Stimulated activated CD4-positive, alpha-beta T cell treated with anti-CD3 and anti-CD28 coated beads, Interleukin-4, amount 100 ng/mL, for 1 hour (primary cell): ENCODE data around the gene CCDC169.
"Not testable (repeated sequence)": the region's sequence is repeated elsewhere in the genome, so short reads cannot be mapped to it uniquely, and the experiment has no call there.

ENCODE experiments used
- DNase-seq: peaks from one replicate; pipeline ENCODE4 v3.0.0-alpha.2; 2020

CCDC169 gene

GRCh38 chr13:36313047-36313969 lies 15.7 kb upstream of the CCDC169 start:
- no peak for DNase-seq

- DNase-seq = no peak
These were observed 12.9 kb upstream of the CCDC169 start for GRCh38 chr13:36310417-36311108.

DNA sequence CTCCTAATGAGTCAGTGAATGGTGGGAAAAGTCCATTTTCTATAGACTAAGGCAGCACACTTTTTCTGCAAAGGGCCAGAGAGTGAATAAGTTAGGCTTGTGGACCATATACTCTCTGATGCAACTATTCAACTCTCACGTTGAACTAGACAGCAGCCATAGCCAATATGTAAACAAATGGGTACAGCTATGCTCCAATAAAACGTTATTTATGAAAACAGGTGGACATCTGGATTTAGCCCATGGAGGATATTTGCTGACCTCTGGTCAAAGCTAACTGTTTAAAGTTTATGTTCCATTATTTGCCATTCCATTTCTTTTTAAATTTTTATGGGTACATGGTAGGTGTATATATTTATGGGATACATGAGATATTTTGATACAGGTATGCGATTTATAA lies 4.7 kb upstream of the CCDC169 start:
- DNase-seq = no peak

DNA sequence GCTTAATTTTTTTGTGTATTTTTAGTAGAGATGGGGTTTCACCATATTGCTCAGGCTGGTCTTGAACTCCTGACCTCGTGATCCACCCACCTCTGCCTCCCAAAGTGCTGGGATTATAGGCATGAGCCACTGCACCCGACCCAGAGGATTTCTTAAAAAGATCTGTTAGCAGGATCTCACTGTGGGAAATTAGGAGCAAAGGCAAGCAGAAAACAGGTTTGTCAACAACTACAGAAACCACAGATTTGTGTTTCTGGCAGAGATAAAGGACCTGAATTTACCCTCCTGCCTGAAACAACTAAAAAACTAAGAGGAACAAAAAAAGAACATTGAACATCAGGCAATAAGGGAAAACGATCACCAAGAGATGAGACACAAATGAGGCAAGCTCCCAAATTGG lies 1.9 kb upstream of the CCDC169 start:
- not testable (repeated sequence) for DNase-seq

DNA sequence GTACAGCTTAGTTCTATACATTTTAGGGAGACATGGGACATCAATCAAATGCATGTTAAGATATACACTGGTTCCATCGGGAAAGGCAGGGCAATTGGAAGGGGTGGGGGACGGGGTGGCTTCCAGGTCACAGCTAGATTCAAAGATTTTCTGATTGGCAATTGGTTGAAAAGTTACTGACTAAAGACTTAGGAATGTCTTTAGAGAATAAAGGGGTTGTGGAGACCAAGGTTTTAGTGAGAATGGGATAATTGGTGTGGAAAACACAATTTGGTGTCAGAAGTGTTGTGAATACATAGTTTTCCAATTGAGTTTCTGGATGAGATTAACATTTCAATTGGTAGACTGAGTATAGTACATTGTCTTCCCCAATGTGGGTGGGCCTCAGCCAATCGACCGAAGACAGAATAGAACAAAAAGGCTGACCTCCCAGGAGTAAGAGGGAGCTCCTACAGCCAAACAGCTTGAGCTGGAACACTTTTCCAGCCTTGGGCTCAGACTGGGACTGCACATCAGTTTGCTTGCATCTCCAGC lies 988 bp upstream of the CCDC169 start:
- no peak for DNase-seq

DNA sequence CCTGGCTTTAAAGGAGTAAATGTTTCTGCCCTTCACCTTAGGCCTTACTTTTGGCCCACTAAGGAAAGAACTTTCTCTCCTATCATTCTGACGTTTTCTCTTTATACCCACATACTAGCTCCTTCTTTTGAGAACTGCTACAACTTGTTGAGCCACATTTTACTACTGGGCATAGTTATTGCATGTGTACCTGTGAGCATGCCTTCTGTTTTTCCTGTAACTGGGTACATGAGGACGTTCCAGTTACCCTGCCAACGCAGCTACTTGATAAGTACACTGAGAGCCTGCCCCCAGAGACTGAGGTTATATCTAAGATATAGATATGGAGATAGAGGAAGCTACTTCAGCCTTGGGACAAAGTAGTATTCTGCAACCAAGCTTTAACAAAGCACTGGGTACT lies 3.5 kb downstream of the CCDC169 start:
- DNase-seq = no peak

GRCh38 chr13:36293497-36293896 lies 4.1 kb downstream of the CCDC169 start:
- no peak for DNase-seq

- no peak for DNase-seq
These were observed 8.7 kb downstream of the CCDC169 start for GRCh38 chr13:36288794-36289391.

- DNase-seq = no peak
These were observed 11.6 kb downstream of the CCDC169 start for GRCh38 chr13:36286006-36286405.

DNA sequence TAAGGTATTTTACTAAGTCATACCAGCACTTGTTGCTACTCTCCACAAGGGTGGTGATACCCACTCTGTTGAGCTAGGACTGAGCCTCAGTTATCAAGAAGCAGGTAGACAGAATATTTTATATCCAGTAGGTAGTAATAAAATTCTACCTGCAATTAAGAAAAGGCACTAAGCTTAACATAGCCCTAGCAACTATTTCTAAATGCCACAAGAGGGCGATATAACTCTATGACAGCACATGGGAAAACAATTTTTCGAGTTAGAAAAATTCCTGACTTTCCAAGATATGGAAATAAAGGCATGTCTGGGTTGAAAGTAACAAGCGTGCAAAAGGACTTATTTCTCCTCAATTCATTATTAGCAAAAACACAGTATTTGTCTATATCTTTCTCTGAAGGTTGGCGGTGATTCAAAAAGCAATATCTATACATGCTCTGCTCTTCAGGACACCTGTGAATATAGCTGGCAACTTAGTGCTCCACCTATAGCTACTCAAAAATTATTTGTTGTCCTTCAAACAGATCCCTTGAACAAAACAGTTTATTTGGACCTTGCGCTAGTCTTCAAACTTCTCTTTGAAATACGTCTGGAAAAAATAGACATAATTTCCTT lies 14.7 kb downstream of the CCDC169 start:
- DNase-seq = no peak

DNA sequence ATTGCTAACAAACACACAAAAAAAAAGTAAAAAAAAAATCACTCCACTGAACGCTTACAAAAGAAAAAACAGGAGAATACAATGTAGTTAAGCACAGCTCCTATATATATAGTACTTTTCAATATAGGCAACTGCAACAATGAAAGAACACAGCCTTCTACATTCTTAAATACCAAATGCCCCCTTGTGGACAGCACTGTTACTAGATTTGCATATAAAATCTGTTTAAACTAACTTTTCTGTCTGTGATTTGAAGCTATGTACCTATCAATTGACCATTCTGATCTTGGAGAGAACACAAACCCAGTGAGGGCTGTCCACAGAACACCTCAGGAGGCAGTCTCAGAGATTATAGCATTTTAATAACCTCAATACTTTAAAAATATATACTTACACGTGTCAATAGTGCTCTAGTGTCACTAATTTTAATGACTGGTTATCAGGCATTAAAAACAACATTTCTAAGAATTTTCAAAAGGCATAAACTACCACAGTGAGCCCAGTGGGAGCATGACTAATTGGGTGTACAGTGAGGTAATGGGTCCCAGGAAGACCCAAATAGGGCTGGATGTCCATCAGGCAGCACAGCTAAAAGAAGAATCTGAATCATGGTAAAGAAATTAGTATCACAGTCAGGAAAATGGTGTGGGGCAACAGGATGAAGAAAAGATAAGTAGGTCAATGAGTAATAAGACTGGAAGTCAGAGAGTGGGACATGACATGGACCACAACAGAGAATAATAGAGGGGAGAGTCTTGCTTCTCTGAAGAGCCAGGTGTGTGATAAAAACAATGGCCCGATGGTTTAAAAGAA lies 22.2 kb downstream of the CCDC169 start:
- no peak for DNase-seq

DNA sequence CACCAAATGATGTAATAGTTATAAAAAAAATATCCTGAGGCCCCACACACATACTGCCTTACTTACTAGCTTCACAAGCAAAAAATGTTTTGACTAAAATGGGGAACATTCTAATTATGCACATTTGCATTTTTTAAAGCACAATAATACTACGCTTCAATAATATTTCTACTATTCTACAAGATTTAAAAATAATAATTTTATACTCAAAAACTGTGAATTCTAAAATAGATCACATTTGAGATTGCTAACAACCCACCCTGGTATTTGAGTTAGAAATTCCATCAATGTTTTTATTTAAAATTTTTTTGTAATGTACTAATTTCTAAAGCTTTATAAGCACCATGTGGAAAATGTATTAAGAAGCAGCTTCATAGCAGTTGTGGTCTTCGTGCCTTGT lies 24.2 kb downstream of the CCDC169 start:
- DNase-seq = no peak

- DNase-seq = no peak
These were observed 35.6 kb downstream of the CCDC169 start for GRCh38 chr13:36261976-36262375.

GRCh38 chr13:36261011-36261410 lies 36.6 kb downstream of the CCDC169 start:
- no peak for DNase-seq

DNA sequence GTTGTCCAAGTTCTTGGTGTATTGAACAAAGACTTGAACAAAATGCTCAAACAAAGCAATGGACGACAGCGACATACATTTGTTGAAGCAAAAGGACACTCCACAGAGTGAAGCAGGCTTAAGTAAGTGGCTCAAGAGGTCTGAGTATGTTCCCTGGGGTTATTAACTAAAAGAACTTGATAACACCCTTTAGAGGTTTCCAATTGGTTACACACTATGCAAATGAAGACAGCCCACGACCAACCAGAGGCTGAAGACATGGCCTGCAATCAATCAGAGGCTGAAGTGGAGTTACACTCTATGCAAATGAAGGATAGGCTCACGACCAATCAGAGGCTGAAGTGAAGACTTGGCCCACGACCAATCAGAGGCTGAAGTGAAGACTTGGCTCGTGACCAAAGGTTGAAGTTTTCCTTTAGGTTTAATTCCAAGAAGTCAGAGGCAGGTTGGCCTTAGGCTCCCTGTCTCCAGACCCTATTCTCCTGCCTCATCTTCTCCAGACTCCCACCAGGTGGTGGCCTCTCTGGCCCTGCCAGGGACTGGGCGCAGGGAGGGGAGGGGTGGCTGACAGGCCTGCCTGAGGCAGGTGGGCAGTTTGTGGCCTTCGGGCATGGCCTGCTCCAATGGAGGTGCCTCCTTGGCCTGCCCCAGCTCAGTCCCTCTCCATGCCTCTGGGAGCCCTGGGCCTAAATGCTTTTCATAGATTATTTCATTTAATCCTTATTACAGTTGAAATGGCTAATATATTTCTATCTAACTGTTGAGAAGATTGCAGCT lies 38.1 kb downstream of the CCDC169 start:
- no peak for DNase-seq

DNA sequence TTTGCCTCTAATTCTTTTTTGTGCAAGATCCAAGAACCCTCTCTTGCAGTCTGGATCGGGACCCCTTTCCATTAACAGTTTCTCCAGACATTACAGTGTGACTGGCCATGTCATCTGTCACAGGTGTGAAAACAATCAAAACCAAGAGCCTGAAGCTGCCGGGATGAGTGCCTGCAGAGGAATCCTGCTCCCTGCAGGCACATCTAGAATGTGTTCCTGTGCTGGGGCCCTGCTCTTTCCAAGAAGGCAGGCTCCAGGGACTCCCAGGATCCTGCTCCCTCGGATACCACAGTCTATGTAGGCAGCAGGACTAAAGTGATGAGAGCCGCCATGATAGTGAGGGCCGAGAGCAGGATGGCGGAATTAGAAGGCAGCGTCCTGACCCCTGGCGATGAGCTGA lies 38.8 kb downstream of the CCDC169 start:
- DNase-seq = no peak

DNA sequence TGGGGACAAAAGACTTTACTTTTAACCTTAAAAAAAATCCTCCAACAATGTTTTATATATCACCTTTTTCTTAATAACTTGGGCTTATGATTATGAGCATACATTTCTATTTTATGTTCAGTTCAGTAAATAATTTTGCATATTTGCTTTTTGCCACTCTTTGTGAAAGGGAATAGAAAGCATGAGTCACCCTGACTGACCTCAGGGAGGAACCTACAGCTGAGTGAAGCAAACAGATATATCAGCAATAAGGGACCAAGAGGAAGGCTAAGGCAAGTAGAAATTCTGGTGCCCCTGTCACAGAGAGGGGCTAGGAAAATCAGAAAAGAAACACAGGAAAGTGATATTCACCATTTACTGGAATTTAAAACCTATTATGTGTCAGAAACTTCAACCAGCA lies 46.1 kb downstream of the CCDC169 start:
- no peak for DNase-seq

- DNase-seq = no peak
These were observed 46.6 kb downstream of the CCDC169 start for GRCh38 chr13:36251017-36251416.

DNA sequence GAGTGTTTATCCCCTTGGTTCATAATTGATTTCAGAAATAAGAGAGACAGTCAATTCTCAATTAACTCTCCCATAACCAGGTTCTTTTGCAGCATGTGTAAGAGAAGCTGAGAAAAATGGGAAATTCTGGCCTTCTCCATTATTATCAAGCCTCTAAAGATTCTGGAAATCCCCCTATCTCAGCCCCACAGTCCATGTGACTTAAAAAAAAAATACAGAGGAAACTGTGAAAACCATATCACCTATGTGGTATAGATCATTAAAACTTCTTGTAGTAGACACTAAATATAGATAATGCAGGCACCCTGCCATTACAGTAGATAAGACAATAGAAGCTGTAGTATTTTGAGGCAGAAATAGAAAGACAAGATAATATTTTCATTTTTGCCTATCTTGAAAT lies 48.9 kb downstream of the CCDC169 start:
- no peak for DNase-seq

DNA sequence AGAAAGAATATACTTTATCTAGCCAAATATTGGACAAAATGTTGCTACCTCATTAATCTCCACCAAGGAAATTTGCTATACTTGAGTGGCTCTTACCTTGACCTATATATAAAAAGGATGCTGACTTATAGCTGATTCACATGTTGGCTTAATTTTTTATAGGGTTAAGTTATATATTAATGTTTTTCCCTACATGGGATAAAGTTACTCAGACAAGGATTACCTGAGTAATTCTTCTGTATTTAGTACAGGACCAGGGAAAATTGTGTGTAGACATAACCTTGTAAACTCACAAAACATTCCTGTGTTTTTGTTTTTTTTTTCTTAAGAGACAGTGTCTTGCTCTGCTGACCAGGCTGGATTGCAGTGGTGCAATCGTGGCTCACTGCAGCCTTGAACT lies 52.6 kb downstream of the CCDC169 start:
- DNase-seq = no peak

- DNase-seq = no peak
These were observed 53.5 kb downstream of the CCDC169 start for GRCh38 chr13:36244073-36244472.
